ENCODE data around the gene ATP2C2.
"Not testable (repeated sequence)": the region's sequence is repeated elsewhere in the genome, so short reads cannot be mapped to it uniquely, and the experiment has no call there.

GRCh38 chr16:84403435-84403834 is 35.1 kb downstream of the ATP2C2 start:
- not testable (repeated sequence) for TF ChIP-seq RAD21 (IDR thresholded peaks at IDR 0.05; ENCODE audit: low read length); CTCF (IDR thresholded peaks at IDR 0.05); EZH2phosphoT487 (IDR thresholded peaks at IDR 0.05; ENCODE audit: borderline replicate concordance, low read depth); POLR2AphosphoS5 (IDR thresholded peaks at IDR 0.05; ENCODE audit: low read depth, low read length); SMC3 (IDR thresholded peaks at IDR 0.05; ENCODE audit: low read depth, low read length); ZBTB33 (IDR thresholded peaks at IDR 0.05; ENCODE audit: borderline replicate concordance, low read depth); RXRA (IDR thresholded peaks at IDR 0.05; ENCODE audit: borderline replicate concordance, low read depth); FOSL2 (IDR thresholded peaks at IDR 0.05; ENCODE audit: borderline replicate concordance, low read depth); FOXM1 (IDR thresholded peaks at IDR 0.05; ENCODE audit: low read depth); TAF1 (IDR thresholded peaks at IDR 0.05; ENCODE audit: borderline replicate concordance, low read depth, low read length)

Measured in SK-N-SH (cell line).